Progenitor cell of endocrine pancreas (in vitro differentiated cells): ENCODE measurements around the gene SPTB. TPM values are rescaled to one million over a fixed set of nuclear protein-coding genes. Genes with fewer than 3 reads are reported as not detected.
A peak's percentile ranks its signal among the peaks of the same experiment; 100 is the strongest.

ENCODE experiments used
- DNase-seq: peaks from one replicate; pipeline ENCODE4 v3.0.0; 2021; ENCODE audit warnings: low spot score; ENCODE audit not compliant: unreplicated experiment
- H3K27ac Mint-ChIP-seq: 2 replicates; pipeline ENCODE4 v1.8.0; 2021; ENCODE audit warnings: mild to moderate bottlenecking, moderate library complexity, mixed read lengths
- H3K27me3 Mint-ChIP-seq: 2 replicates; pipeline ENCODE4 v1.8.0; 2021; ENCODE audit warnings: mixed read lengths
- H3K36me3 Mint-ChIP-seq: 2 replicates; pipeline ENCODE4 v1.8.0; 2022; ENCODE audit warnings: mixed read lengths; ENCODE audit not compliant: insufficient read depth
- H3K4me1 Mint-ChIP-seq: 2 replicates; pipeline ENCODE4 v1.8.0; 2021; ENCODE audit warnings: low read depth, mixed read lengths
- H3K4me3 Mint-ChIP-seq: 2 replicates; pipeline ENCODE4 v1.8.0; 2021; ENCODE audit warnings: low read depth, mild to moderate bottlenecking, moderate library complexity, mixed read lengths
- H3K9me3 Mint-ChIP-seq: 2 replicates; pipeline ENCODE4 v1.8.0; 2021; ENCODE audit warnings: low read depth, mixed read lengths
- CTCF ChIP-seq: fragments of 200-600 bp; sonication (generic); IDR thresholded peaks from one replicate; pipeline ENCODE4 v1.5.0; 2021; ENCODE audit warnings: antibody characterized with exemption, mild to moderate bottlenecking; ENCODE audit not compliant: unreplicated experiment
- total RNA-seq: library from RNA; stranded (reverse); gene quantifications from 2 replicates; pipeline ENCODE4 v1.2.1, GENCODE V29; 2021

SPTB gene
- total RNA-seq, 1 donor from 2014 or later: 1.7 TPM

GRCh38 chr14:64765740-64766302 lies 113.9 kb downstream of the SPTB start:
- Mint-ChIP-seq H3K4me1 (peaks cover 14% of the 10 kb centered on the region), H3K9me3 (no peaks in the 10 kb centered on the region), H3K27me3 (peaks cover 54% of the 10 kb centered on the region), H3K36me3 (no peaks in the 10 kb centered on the region), H3K4me3 (no peak overlapping the region), H3K27ac (no peak overlapping the region)
- DNase-seq: no peak
- TF ChIP-seq CTCF: no peak

GRCh38 chr14:64764641-64765520 lies 114.8 kb downstream of the SPTB start:
- peaks cover 17% of the 10 kb centered on the region for H3K4me1 Mint-ChIP-seq

GRCh38 chr14:64763801-64764621 lies 115.7 kb downstream of the SPTB start:
- H3K9me3 Mint-ChIP-seq: no peaks in the 10 kb centered on the region
- H3K27me3 Mint-ChIP-seq: peaks cover 58% of the 10 kb centered on the region
- no peak for TF ChIP-seq CTCF
- peaks cover 23% of the 10 kb centered on the region for H3K4me1 Mint-ChIP-seq
- peak overlapping the region; percentile 66 for H3K4me3 Mint-ChIP-seq
- no peak for DNase-seq
- H3K36me3 Mint-ChIP-seq: no peaks in the 10 kb centered on the region
- no peak overlapping the region for H3K27ac Mint-ChIP-seq

More at GRCh38 chr14:64764641-64765520, 114.8 kb downstream of the SPTB start:
- DNase-seq: peak; percentile 70
- Mint-ChIP-seq H3K9me3 (no peaks in the 10 kb centered on the region), H3K36me3 (no peaks in the 10 kb centered on the region), H3K27ac (no peak overlapping the region), H3K4me3 (peak overlapping the region; percentile 66), H3K27me3 (peaks cover 57% of the 10 kb centered on the region)
- peak; percentile 90 for TF ChIP-seq CTCF

GRCh38 chr14:64763085-64763782 lies 116.5 kb downstream of the SPTB start:
- no peak overlapping the region for H3K4me3 Mint-ChIP-seq
- TF ChIP-seq CTCF: no peak

More at GRCh38 chr14:64763085-64763782, 116.5 kb downstream of the SPTB start:
- no peaks in the 10 kb centered on the region for H3K36me3 Mint-ChIP-seq
- no peaks in the 10 kb centered on the region for H3K9me3 Mint-ChIP-seq
- H3K4me1 Mint-ChIP-seq: peaks cover 31% of the 10 kb centered on the region
- DNase-seq: no peak
- peaks cover 58% of the 10 kb centered on the region for H3K27me3 Mint-ChIP-seq
- H3K27ac Mint-ChIP-seq: no peak overlapping the region
